ENCODE results near the gene TMEM232. TPM values are rescaled to one million over a fixed set of nuclear protein-coding genes. Genes with fewer than 3 reads are reported as not detected.
A peak's percentile ranks its signal among the peaks of the same experiment; 100 is the strongest.

TMEM232 gene
- total and polyA plus RNA-seq, 2 experiments from 2014 or later = 1.3 to 1.9 TPM

GRCh38 chr5:110478895-110479294 lies 247.6 kb downstream of the TMEM232 start:
- Mint-ChIP-seq H3K36me3 (ENCODE audit: low read depth) (no peaks in the 10 kb centered on the region), H3K27me3 (ENCODE audit: insufficient read depth, low read depth, poor library complexity) (no peaks in the 10 kb centered on the region), H3K4me3 (no peak overlapping the region), H3K27ac (peak overlapping the region; percentile 72), H3K9me3 (no peaks in the 10 kb centered on the region), H3K4me1 (peaks cover 33% of the 10 kb centered on the region)
- Histone ChIP-seq H3K27me3 (ENCODE audit: insufficient read depth) (no peaks in the 10 kb centered on the region), H3K4me2 (no peak overlapping the region), H2AFZ (no peak overlapping the region), H3K9me2 (ENCODE audit: insufficient read depth) (no peaks in the 10 kb centered on the region), H4K20me1 (replicated peaks; ENCODE audit: insufficient read depth) (no peaks in the 10 kb centered on the region), H3K4me1 (ENCODE audit: insufficient read depth) (peaks cover 37% of the 10 kb centered on the region), H3K27ac (ENCODE audit: low read depth) (no peak overlapping the region), H3F3A (replicated peaks; ENCODE audit: low read depth) (no peaks in the 10 kb centered on the region), H3K4me3 (no peak overlapping the region), H3K79me2 (replicated peaks; ENCODE audit: insufficient read depth) (no peaks in the 10 kb centered on the region), H3K36me3 (ENCODE audit: insufficient read depth) (no peaks in the 10 kb centered on the region)
- no peak for DNase-seq (ENCODE audit: low spot score)
- ATAC-seq = no peak
- TF ChIP-seq ZNF114 (CRISPR knock-in tag; IDR thresholded peaks at IDR 0.05) (no peak), JUNB (IDR thresholded peaks at IDR 0.05; ENCODE audit: unreplicated experiment) (no peak), ZNF462 (CRISPR knock-in tag; IDR thresholded peaks at IDR 0.05) (no peak), REST (IDR thresholded peaks at IDR 0.05; ENCODE audit: unreplicated experiment) (no peak), EZH2phosphoT487 (IDR thresholded peaks at IDR 0.05; ENCODE audit: unreplicated experiment) (no peak), EZH2 (IDR thresholded peaks at IDR 0.05; ENCODE audit: low read depth, unreplicated experiment) (no peak), CREB1 (CRISPR knock-in tag; IDR thresholded peaks at IDR 0.05; ENCODE audit: low read depth) (no peak), ZNF331 (CRISPR knock-in tag; IDR thresholded peaks at IDR 0.05; ENCODE audit: low read depth) (no peak), ETS1 (IDR thresholded peaks at IDR 0.05) (no peak), NANOG (IDR thresholded peaks at IDR 0.05; ENCODE audit: borderline replicate concordance) (no peak), POLR2AphosphoS5 (IDR thresholded peaks at IDR 0.05; ENCODE audit: low read depth) (no peak), STAT1 (IDR thresholded peaks at IDR 0.05; ENCODE audit: unreplicated experiment) (no peak)
- TF ChIP-seq, protein P1, sequence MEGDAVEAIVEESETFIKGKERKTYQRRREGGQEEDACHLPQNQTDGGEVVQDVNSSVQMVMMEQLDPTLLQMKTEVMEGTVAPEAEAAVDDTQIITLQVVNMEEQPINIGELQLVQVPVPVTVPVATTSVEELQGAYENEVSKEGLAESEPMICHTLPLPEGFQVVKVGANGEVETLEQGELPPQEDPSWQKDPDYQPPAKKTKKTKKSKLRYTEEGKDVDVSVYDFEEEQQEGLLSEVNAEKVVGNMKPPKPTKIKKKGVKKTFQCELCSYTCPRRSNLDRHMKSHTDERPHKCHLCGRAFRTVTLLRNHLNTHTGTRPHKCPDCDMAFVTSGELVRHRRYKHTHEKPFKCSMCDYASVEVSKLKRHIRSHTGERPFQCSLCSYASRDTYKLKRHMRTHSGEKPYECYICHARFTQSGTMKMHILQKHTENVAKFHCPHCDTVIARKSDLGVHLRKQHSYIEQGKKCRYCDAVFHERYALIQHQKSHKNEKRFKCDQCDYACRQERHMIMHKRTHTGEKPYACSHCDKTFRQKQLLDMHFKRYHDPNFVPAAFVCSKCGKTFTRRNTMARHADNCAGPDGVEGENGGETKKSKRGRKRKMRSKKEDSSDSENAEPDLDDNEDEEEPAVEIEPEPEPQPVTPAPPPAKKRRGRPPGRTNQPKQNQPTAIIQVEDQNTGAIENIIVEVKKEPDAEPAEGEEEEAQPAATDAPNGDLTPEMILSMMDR (conservative IDR thresholded peaks at IDR 0.05; ENCODE audit: low read depth in 2 of 2) = no peak
